ENCODE data around the gene CLDN6. TPM values are rescaled to one million over a fixed set of nuclear protein-coding genes. Genes with fewer than 3 reads are reported as not detected.

CLDN6 gene
- total RNA-seq, 1 experiment from 2014 or later: 743 TPM

DNA sequence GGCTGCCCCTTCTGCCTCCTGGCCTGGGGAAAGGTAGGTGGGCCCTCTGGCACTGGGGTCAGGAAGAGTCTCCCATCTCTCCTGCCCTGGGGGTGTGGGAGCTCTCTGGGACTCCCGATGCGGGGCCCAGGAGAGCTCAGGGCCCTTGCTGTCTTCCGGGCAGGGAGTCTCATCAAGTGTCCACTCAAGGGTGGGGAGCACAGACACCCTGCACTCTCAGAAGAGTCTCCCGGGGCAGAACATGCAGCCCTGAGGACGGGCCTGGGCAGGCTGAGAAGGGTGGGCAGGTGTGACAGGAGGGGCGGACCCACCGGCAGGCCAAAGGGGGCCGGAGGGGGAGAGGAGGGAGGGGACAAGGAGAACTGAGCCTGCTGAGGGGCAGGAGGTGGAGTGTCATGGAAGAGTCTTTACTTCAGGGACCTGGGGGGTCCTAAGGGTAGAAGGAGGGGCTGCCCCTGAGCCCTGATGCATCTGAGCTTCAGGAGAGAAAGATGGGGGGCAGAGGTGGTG is 29.3 kb downstream of the CLDN6 start:
- H4K20me1 ChIP-seq (ENCODE audit: control insufficient read depth, insufficient read depth, insufficient read length): no peaks in the 10 kb centered on the region
- no peak overlapping the region for H3T11ph ChIP-seq (ENCODE audit: low read length)
- H3K23ac ChIP-seq (ENCODE audit: insufficient read length, low read depth, low read length): no peak overlapping the region
- no peak overlapping the region for H3K4me2 ChIP-seq (ENCODE audit: insufficient read depth, insufficient read length, low read length)
- H2BK15ac ChIP-seq (ENCODE audit: low read depth, low read length): no peak overlapping the region
- H2BK120ac ChIP-seq (ENCODE audit: low read depth, low read length, poor library complexity, severe bottlenecking): no peak overlapping the region
- no peaks in the 10 kb centered on the region; the same call in 1 of the 2 replicates for H3K4me1 ChIP-seq (ENCODE audit: insufficient read depth, low read length)
- H3K79me2 ChIP-seq (ENCODE audit: insufficient read depth, low read length): no peaks in the 10 kb centered on the region
- H2BK12ac ChIP-seq (ENCODE audit: insufficient read length, low read depth, low read length): no peak overlapping the region
- H3K27ac Mint-ChIP-seq: no peak overlapping the region
- H4K5ac ChIP-seq (ENCODE audit: insufficient read length, low read depth, low read length): no peak overlapping the region
- no peak overlapping the region for H2BK20ac ChIP-seq (ENCODE audit: low read depth, low read length, poor library complexity, severe bottlenecking)
- H3K27me3 ChIP-seq (ENCODE audit: insufficient read depth, low read length): no peaks in the 10 kb centered on the region
- no peak overlapping the region for H4K8ac ChIP-seq (replicated peaks; ENCODE audit: insufficient read length, low read depth, low read length)
- peaks cover 11 to 43% of the 10 kb centered on the region in 2 experiments for H3K4me1 Mint-ChIP-seq
- no peak overlapping the region for H4K91ac ChIP-seq (ENCODE audit: insufficient read length, low read depth, low read length)
- no peak overlapping the region for H3K4ac ChIP-seq (ENCODE audit: low read depth, low read length)
- no peak overlapping the region; the same call in 1 of the 2 replicates for H3K14ac ChIP-seq (ENCODE audit: insufficient read depth, low read length)
- no peak for TF ChIP-seq CTCF (conservative IDR thresholded peaks at IDR 0.05)
- H3K79me1 ChIP-seq (ENCODE audit: insufficient read depth, low read depth, low read length, poor library complexity, severe bottlenecking): no peaks in the 10 kb centered on the region
- no peaks in the 10 kb centered on the region for H3K23me2 ChIP-seq (ENCODE audit: insufficient read length, low read depth, low read length, poor library complexity, severe bottlenecking)
- H3K18ac ChIP-seq (ENCODE audit: insufficient read length, low read depth, low read length): no peak overlapping the region
- DNase-seq: no peak
- no peak overlapping the region for H2BK5ac ChIP-seq (ENCODE audit: insufficient read length, low read length)
- no peak overlapping the region for H3K9ac ChIP-seq (ENCODE audit: extremely low read depth, insufficient read length, low read length)
- H2AK5ac ChIP-seq (ENCODE audit: insufficient read length, low read length): no peak overlapping the region
- H3K9me3 Mint-ChIP-seq: no peaks in the 10 kb centered on the region
- H3K27ac ChIP-seq (ENCODE audit: insufficient read length, low read depth, low read length): no peak overlapping the region
- no peak overlapping the region for H3K56ac ChIP-seq (ENCODE audit: insufficient read length, low read depth, low read length)
- no CpG with 5 or more reads among the region's 8 CpGs for WGBS (ENCODE audit: extremely low coverage, insufficient read length, low lambda C conversion rate)
- H3K4me3 Mint-ChIP-seq: no peak overlapping the region
- H2AFZ ChIP-seq (ENCODE audit: low read length): no peak overlapping the region
- no peaks in the 10 kb centered on the region for H3K9me3 ChIP-seq (ENCODE audit: control insufficient read depth, low read depth, low read length)
- no peaks in the 10 kb centered on the region for H3K36me3 Mint-ChIP-seq (ENCODE audit: insufficient read depth in 1 of 3, low read depth in 3 of 3)
- H3K27me3 Mint-ChIP-seq (ENCODE audit: low read depth): peaks cover 10% of the 10 kb centered on the region

All from H9 (cell line).